ENCODE data around the gene SEZ6.
A peak's percentile ranks its signal among the peaks of the same experiment; 100 is the strongest.

The SEZ6 gene

GRCh38 chr17:28975031-28975430 is 30.8 kb downstream of the SEZ6 start:
- Mint-ChIP-seq H3K27ac (no peak overlapping the region), H3K36me3 (ENCODE audit: low read depth) (no peaks in the 10 kb centered on the region), H3K4me1 (peaks cover 19% of the 10 kb centered on the region), H3K4me3 (no peak overlapping the region), H3K27me3 (ENCODE audit: low read depth, poor library complexity) (peaks cover 50% of the 10 kb centered on the region), H3K9me3 (no peaks in the 10 kb centered on the region)
- TF ChIP-seq CTCF (IDR thresholded peaks at IDR 0.05), result no peak
- no peak for DNase-seq

DNA sequence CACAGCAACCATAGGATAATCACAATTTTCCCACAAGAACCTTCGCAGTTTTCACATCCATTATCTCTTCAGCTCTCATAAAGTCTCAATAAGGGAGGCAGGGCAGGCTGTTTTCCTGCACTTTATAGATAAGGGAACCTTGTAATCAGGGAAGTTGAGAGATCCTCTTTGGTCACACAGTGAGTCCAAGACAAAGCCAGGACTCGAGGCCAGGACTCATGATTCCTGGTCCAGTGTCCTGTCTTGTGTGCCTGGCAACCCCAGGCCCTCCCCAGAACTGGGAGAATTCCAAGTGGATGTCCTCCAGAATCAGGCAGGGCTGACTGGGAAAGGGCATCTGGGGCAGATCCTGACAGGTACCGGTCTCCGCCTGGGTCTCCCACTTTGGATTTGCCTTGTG is 31.4 kb downstream of the SEZ6 start:
- TF ChIP-seq CTCF (IDR thresholded peaks at IDR 0.05), result no peak
- Mint-ChIP-seq H3K9me3 (no peaks in the 10 kb centered on the region), H3K27ac (peak overlapping the region; percentile 25), H3K36me3 (ENCODE audit: low read depth) (no peaks in the 10 kb centered on the region), H3K4me1 (peaks cover 19% of the 10 kb centered on the region), H3K27me3 (ENCODE audit: low read depth, poor library complexity) (peaks cover 48% of the 10 kb centered on the region), H3K4me3 (no peak overlapping the region)
- no peak for DNase-seq

DNA sequence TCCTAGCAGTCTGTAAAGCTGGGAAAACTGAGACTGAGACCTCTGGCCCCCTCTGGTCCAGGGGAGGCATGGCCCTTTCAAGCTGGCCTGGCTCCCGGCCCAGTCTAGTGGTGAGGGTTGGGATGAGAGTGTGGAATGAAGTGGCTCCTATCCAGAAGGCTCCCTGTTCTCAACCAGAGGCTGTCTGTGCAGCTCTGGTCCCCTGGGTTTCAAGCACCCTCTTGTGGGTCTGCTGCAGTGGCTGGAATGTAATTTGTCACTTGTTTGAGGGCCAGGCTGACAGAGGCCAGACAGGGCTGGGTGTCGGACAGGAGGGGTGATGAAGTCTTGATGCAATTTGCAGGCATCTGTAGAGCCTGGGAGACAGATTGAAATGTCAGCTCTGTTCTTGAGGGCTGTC is 32.4 kb downstream of the SEZ6 start:
- H3K27ac Mint-ChIP-seq, result no peak overlapping the region
- TF ChIP-seq CTCF (IDR thresholded peaks at IDR 0.05), result no peak
- H3K27me3 Mint-ChIP-seq (ENCODE audit: low read depth, poor library complexity), result peaks cover 39% of the 10 kb centered on the region
- DNase-seq, result no peak
- H3K36me3 Mint-ChIP-seq (ENCODE audit: low read depth), result no peaks in the 10 kb centered on the region
- no peak overlapping the region for H3K4me3 Mint-ChIP-seq
- H3K9me3 Mint-ChIP-seq, result no peaks in the 10 kb centered on the region
- peaks cover 29% of the 10 kb centered on the region for H3K4me1 Mint-ChIP-seq

DNA sequence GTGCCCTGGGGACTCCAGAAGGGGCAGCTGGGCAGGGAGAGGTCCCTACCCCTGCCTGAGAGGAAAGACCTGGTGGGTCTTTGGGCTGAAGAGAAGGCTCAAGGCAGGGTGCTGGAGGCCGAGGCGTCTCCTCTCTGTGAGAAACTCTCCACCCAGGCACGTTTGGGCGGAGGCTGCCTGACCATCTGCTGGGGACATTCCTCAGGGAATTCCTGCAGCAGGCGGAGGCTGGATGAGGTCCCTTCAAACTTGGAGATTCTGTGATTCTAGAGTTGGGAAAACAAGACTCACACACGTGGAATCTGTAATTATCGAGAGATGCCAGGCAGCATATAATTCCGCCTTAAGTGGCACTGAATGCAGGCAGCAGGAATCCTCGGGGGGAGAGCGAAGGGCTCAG is 33.4 kb downstream of the SEZ6 start:
- H3K9me3 Mint-ChIP-seq, result no peaks in the 10 kb centered on the region
- H3K27me3 Mint-ChIP-seq (ENCODE audit: low read depth, poor library complexity), result peaks cover 34% of the 10 kb centered on the region
- no peaks in the 10 kb centered on the region for H3K36me3 Mint-ChIP-seq (ENCODE audit: low read depth)
- peaks cover 39% of the 10 kb centered on the region for H3K4me1 Mint-ChIP-seq
- TF ChIP-seq CTCF (IDR thresholded peaks at IDR 0.05), result no peak
- DNase-seq, result no peak
- no peak overlapping the region for H3K27ac Mint-ChIP-seq
- H3K4me3 Mint-ChIP-seq, result no peak overlapping the region

DNA sequence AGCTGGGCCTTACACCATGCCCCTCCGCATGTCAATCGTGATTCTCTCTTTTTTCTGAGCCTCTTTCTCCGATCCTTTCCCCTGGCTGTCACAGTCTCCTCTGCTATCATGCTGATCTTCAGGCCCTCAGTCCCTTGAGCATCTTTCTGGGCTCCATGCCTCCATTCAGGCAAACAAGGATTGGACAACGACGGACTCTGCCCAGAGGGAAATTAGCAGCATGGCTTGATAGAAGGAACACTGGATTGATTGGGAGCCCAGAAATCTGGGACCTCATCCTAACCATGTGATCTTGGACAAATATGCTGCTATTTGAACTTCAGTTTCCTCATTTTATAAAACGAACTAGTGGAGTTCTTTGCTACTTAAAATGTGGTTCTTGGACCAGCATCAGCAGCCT is 35.0 kb downstream of the SEZ6 start:
- no peaks in the 10 kb centered on the region for H3K36me3 Mint-ChIP-seq (ENCODE audit: low read depth)
- H3K9me3 Mint-ChIP-seq, result no peaks in the 10 kb centered on the region
- peaks cover 45% of the 10 kb centered on the region for H3K4me1 Mint-ChIP-seq
- no peak for TF ChIP-seq CTCF (IDR thresholded peaks at IDR 0.05)
- H3K4me3 Mint-ChIP-seq, result no peak overlapping the region
- DNase-seq, result no peak
- peaks cover 29% of the 10 kb centered on the region for H3K27me3 Mint-ChIP-seq (ENCODE audit: low read depth, poor library complexity)
- no peak overlapping the region for H3K27ac Mint-ChIP-seq

- H3K27ac Mint-ChIP-seq, result no peak overlapping the region
- no peak for TF ChIP-seq CTCF (IDR thresholded peaks at IDR 0.05)
- H3K4me3 Mint-ChIP-seq, result no peak overlapping the region
- H3K27me3 Mint-ChIP-seq (ENCODE audit: low read depth, poor library complexity), result peaks cover 34% of the 10 kb centered on the region
- H3K9me3 Mint-ChIP-seq, result no peaks in the 10 kb centered on the region
- peaks cover 45% of the 10 kb centered on the region for H3K4me1 Mint-ChIP-seq
- no peaks in the 10 kb centered on the region for H3K36me3 Mint-ChIP-seq (ENCODE audit: low read depth)
- DNase-seq, result no peak
Observed at GRCh38 chr17:28969706-28970393, 36.0 kb downstream of the SEZ6 start.

Measured in nephron progenitor cell (in vitro differentiated cells).